SK-N-SH (cell line): Measurements from ENCODE around the gene PAQR5. TPM values are rescaled to one million over a fixed set of nuclear protein-coding genes. Genes with fewer than 3 reads are reported as not detected.

Experiments
- CTCF ChIA-PET: fragments of 300-600, 350-600 bp; formaldehyde crosslinking; extraction: SDS; loops from one replicate; lab custom pipeline; 2021; lab: Yijun Ruan, JAX
- POLR2A ChIA-PET: fragments of 350-600 bp; sonication (Branson Sonifier 250); formaldehyde crosslinking; extraction: SDS; loops from one replicate; lab custom pipeline; 2020; ENCODE audit warnings: antibody characterized with exemption, inconsistent platforms; lab: Yijun Ruan, JAX
- DNase-seq: peaks from one replicate; pipeline ENCODE4 v3.0.0; 2012
- H2AFZ ChIP-seq: fragments of 200-600 bp; sonication (generic); 2 replicates; pipeline ENCODE4 v1.8.1; 2016; ENCODE audit warnings: antibody characterized with exemption, mild to moderate bottlenecking, low read depth
- H3F3A ChIP-seq: fragments of 200-600 bp; sonication (generic); replicated peaks from 2 replicates; pipeline ENCODE3; 2016; ENCODE audit warnings: antibody characterized with exemption, mild to moderate bottlenecking; ENCODE audit not compliant: insufficient read depth
- H3K27ac ChIP-seq, 2 experiments: fragments of 200-500 bp in 1 of 2; fragments of 200-600 bp in 1 of 2; sonication (Bioruptor generic) in 1 of 2; sonication (generic), shearing (Covaris generic) in 1 of 2; 2 replicates each; pipeline versions ENCODE4 v1.5.1 to v1.6.1; 2014 to 2016; ENCODE audit warnings: low read depth in 2 of 2, inconsistent platforms in 1 of 2, low read length in 1 of 2, mild to moderate bottlenecking in 1 of 2, mixed read lengths in 1 of 2
- H3K27me3 ChIP-seq: fragments of 200-600 bp; sonication (generic), shearing (Covaris generic); 2 replicates; pipeline ENCODE4 v1.6.1; 2016; ENCODE audit warnings: mixed run types; ENCODE audit not compliant: insufficient read depth
- H3K36me3 ChIP-seq, 2 experiments: fragments of 200-500 bp in 1 of 2; fragments of 200-600 bp in 1 of 2; sonication (Bioruptor generic) in 1 of 2; sonication (generic) in 1 of 2; replicated peaks in 1 of 2; 2 replicates each; pipeline versions ENCODE3 to v1.5.1; 2014 to 2016; ENCODE audit warnings: low read length in 1 of 2, mild to moderate bottlenecking in 1 of 2; ENCODE audit not compliant: insufficient read depth in 2 of 2, control insufficient read depth in 1 of 2
- H3K4me1 ChIP-seq, 2 experiments: fragments of 200-500 bp in 1 of 2; fragments of 200-600 bp in 1 of 2; sonication (Bioruptor generic) in 1 of 2; sonication (generic), shearing (Covaris generic) in 1 of 2; 2 replicates each; pipeline versions ENCODE4 v1.5.1 to v1.6.1; 2014 to 2016; ENCODE audit warnings: low read depth in 1 of 2, low read length in 1 of 2, mixed run types in 1 of 2; ENCODE audit not compliant: insufficient read depth in 2 of 2, control insufficient read depth in 1 of 2
- H3K4me2 ChIP-seq: fragments of 200-600 bp; sonication (generic), shearing (Covaris generic); 2 replicates; pipeline ENCODE4 v1.6.1; 2017; ENCODE audit warnings: mixed run types
- H3K4me3 ChIP-seq, 2 experiments: fragments of 200-500 bp in 1 of 2; fragments of 200-600 bp in 1 of 2; sonication (Bioruptor generic) in 1 of 2; sonication (generic), shearing (Covaris generic) in 1 of 2; 2 replicates each; pipeline versions ENCODE4 v1.5.1 to v1.8.1; 2014 to 2016; ENCODE audit warnings: low read depth in 2 of 2, inconsistent platforms in 1 of 2, low read length in 1 of 2, mild to moderate bottlenecking in 1 of 2, mixed read lengths in 1 of 2, moderate library complexity in 1 of 2
- H3K79me2 ChIP-seq: fragments of 200-600 bp; sonication (generic); 2 replicates; pipeline ENCODE4 v1.8.1; 2017; ENCODE audit warnings: mild to moderate bottlenecking; ENCODE audit not compliant: insufficient read depth
- H3K9ac ChIP-seq: fragments of 200-600 bp; sonication (generic); 2 replicates; pipeline ENCODE4 v1.6.1; 2017; ENCODE audit warnings: mixed run types
- H3K9me2 ChIP-seq: fragments of 200-600 bp; sonication (generic); 2 replicates; pipeline ENCODE4 v1.6.1; 2017; ENCODE audit warnings: mixed run types
- H3K9me3 ChIP-seq: fragments of 200-600 bp; sonication (generic); 2 replicates; pipeline ENCODE4 v1.6.1; 2017; ENCODE audit warnings: mixed run types, mild to moderate bottlenecking, moderate library complexity
- H4K20me1 ChIP-seq: fragments of 200-600 bp; sonication (generic); 2 replicates; pipeline ENCODE4 v1.6.1; 2017; ENCODE audit warnings: mild to moderate bottlenecking, mixed run types; ENCODE audit not compliant: insufficient read depth
- CTCF ChIP-seq: fragments of 200-600 bp; sonication (generic); IDR thresholded peaks from 2 replicates; pipeline ENCODE4 v1.6.1; 2017; ENCODE audit warnings: antibody characterized with exemption, mild to moderate bottlenecking, moderate library complexity
- FOXJ3 ChIP-seq: sonication (generic); formaldehyde crosslinking; IDR thresholded peaks from 2 replicates; pipeline ENCODE4 v1.5.1; 2020; ENCODE audit warnings: mild to moderate bottlenecking, missing genetic modification reagents
- IRF3 ChIP-seq: fragments of 150-350 bp; IDR thresholded peaks from 2 replicates; pipeline ENCODE4 v1.6.1; 2016; ENCODE audit warnings: mild to moderate bottlenecking, low read depth, low read length
- MAX ChIP-seq: IDR thresholded peaks from 2 replicates; pipeline ENCODE4 v1.4.0; 2012; ENCODE audit warnings: low read depth
- MEF2A ChIP-seq: IDR thresholded peaks from 2 replicates; pipeline ENCODE4 v1.4.0; 2012; ENCODE audit warnings: low read depth, borderline replicate concordance
- MXI1 ChIP-seq: IDR thresholded peaks from 2 replicates; pipeline ENCODE4 v1.6.1; 2012; ENCODE audit warnings: mild to moderate bottlenecking, low read depth, low read length, improper control_type of control experiment
- NFIC ChIP-seq: IDR thresholded peaks from 2 replicates; pipeline ENCODE4 v1.4.0; 2012; ENCODE audit warnings: borderline replicate concordance
- PBX3 ChIP-seq: IDR thresholded peaks from 2 replicates; pipeline ENCODE4; 2012
- REST ChIP-seq: IDR thresholded peaks from 2 replicates; pipeline ENCODE4 v1.6.1; 2012; ENCODE audit warnings: mild to moderate bottlenecking, low read depth, low read length, moderate library complexity
- SIN3A ChIP-seq: IDR thresholded peaks from 2 replicates; pipeline ENCODE4 v1.6.1; 2012; ENCODE audit warnings: low read depth, mild to moderate bottlenecking, low read length, moderate library complexity, borderline replicate concordance
- USF2 ChIP-seq: fragments of 150-350 bp; IDR thresholded peaks from 2 replicates; pipeline ENCODE4 v1.6.1; 2017; ENCODE audit warnings: antibody characterized with exemption, low read length, low read depth, borderline replicate concordance
- YY1 ChIP-seq: IDR thresholded peaks from 2 replicates; pipeline ENCODE4 v1.4.0; 2012; ENCODE audit warnings: low read depth, mild to moderate bottlenecking
- WGBS: methylation state at CpG from one replicate; pipeline ENCODE4 v1.1.6; 2017; ENCODE audit warnings: low lambda C conversion rate; 5-methylcytosine and 5-hydroxymethylcytosine counted together
- polyA plus RNA-seq, 3 experiments: library from polyadenylated mRNA; depleted of rRNA; stranded (reverse); fragments of >200 nt; gene quantifications; 2 replicates each; pipeline ENCODE4 v1.2.3, GENCODE V29; 2012

The PAQR5 gene
- polyA plus RNA-seq, 1 of the 3 experiments (the other 2 are of a cell fraction) = 3.9 TPM

- Histone ChIP-seq H3K36me3 (peaks cover 0 to 10% of the 10 kb centered on the region in 2 experiments), H3K79me2 (no peaks in the 10 kb centered on the region), H3K27ac (no peak overlapping the region), H3K4me1 (no peaks in the 10 kb centered on the region; a peak in 1 of 4 replicates), H2AFZ (no peak overlapping the region), H3K4me3 (no peak overlapping the region), H4K20me1 (no peaks in the 10 kb centered on the region), H3K4me2 (no peak overlapping the region), H3K27me3 (no peaks in the 10 kb centered on the region), H3K9me2 (no peaks in the 10 kb centered on the region), H3F3A (no peaks in the 10 kb centered on the region), H3K9ac (no peak overlapping the region), H3K9me3 (no peaks in the 10 kb centered on the region)
- CTCF ChIA-PET = interaction anchor here (1.1 kb wide), 1 partner anchor 214 kb away, joined by 3 read pairs; no protein-coding TSS in a partner anchor
- 94% methylated on average over 6 of the region's 6 CpGs for WGBS
- no peak for DNase-seq
- POLR2A ChIA-PET = no interaction called here
- TF ChIP-seq NFIC = no peak
- no peak for TF ChIP-seq MAX
- no peak for TF ChIP-seq MEF2A
- no peak for TF ChIP-seq FOXJ3
- TF ChIP-seq USF2 = no peak
- TF ChIP-seq PBX3 = no peak
- no peak for TF ChIP-seq YY1
- TF ChIP-seq SIN3A = no peak
- no peak for TF ChIP-seq MXI1
- TF ChIP-seq CTCF = no peak
- no peak for TF ChIP-seq IRF3
- TF ChIP-seq REST = no peak
- TF ChIP-seq, all 33 proteins: peak for 0
Measured at GRCh38 chr15:69272891-69273290, 25.8 kb upstream of the PAQR5 start.
